Measurements from ENCODE around the gene PPDPF.

GRCh38 chr20:63549019-63549418, 28.5 kb downstream of the PPDPF start:
- TF ChIP-seq EP300 (IDR thresholded peaks at IDR 0.05): no peak
- TF ChIP-seq, protein P1, sequence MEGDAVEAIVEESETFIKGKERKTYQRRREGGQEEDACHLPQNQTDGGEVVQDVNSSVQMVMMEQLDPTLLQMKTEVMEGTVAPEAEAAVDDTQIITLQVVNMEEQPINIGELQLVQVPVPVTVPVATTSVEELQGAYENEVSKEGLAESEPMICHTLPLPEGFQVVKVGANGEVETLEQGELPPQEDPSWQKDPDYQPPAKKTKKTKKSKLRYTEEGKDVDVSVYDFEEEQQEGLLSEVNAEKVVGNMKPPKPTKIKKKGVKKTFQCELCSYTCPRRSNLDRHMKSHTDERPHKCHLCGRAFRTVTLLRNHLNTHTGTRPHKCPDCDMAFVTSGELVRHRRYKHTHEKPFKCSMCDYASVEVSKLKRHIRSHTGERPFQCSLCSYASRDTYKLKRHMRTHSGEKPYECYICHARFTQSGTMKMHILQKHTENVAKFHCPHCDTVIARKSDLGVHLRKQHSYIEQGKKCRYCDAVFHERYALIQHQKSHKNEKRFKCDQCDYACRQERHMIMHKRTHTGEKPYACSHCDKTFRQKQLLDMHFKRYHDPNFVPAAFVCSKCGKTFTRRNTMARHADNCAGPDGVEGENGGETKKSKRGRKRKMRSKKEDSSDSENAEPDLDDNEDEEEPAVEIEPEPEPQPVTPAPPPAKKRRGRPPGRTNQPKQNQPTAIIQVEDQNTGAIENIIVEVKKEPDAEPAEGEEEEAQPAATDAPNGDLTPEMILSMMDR (IDR thresholded peaks at IDR 0.05): no peak
- no peak for TF ChIP-seq POLR2AphosphoS5 (IDR thresholded peaks at IDR 0.05)
